8988T (cell line): Measurements from ENCODE around the gene CENPO.

ENCODE experiments used
- DNase-seq: peaks from one replicate; pipeline ENCODE4 v3.0.0; 2011

The CENPO gene

GRCh38 chr2:24866946-24867345 lies 73.7 kb downstream of the CENPO start:
- no peak for DNase-seq

GRCh38 chr2:24870440-24870839 lies 77.2 kb downstream of the CENPO start:
- DNase-seq, result no peak

GRCh38 chr2:24870891-24871705 lies 77.9 kb downstream of the CENPO start:
- DNase-seq, result no peak

- DNase-seq, result no peak
Measured at GRCh38 chr2:24871852-24872333, 78.7 kb downstream of the CENPO start.
